Hematopoietic multipotent progenitor cell (in vitro differentiated cells): ENCODE measurements around the gene BHLHA9. TPM values are rescaled to one million over a fixed set of nuclear protein-coding genes. Genes with fewer than 3 reads are reported as not detected.

Experiments
- DNase-seq, 3 donors: peaks; one replicate each; pipeline ENCODE4 v3.0.0-alpha.2; 2011 to 2015; ENCODE audit warnings: low read depth in 2 of 3, low spot score in 2 of 3
- total RNA-seq: library from RNA; depleted of rRNA; stranded (reverse); fragments of >200 nt; gene quantifications from one replicate; pipeline ENCODE4 v1.2.3, GENCODE V29; 2012

Gene BHLHA9
- total RNA-seq, 1 donor, result not detected

DNA sequence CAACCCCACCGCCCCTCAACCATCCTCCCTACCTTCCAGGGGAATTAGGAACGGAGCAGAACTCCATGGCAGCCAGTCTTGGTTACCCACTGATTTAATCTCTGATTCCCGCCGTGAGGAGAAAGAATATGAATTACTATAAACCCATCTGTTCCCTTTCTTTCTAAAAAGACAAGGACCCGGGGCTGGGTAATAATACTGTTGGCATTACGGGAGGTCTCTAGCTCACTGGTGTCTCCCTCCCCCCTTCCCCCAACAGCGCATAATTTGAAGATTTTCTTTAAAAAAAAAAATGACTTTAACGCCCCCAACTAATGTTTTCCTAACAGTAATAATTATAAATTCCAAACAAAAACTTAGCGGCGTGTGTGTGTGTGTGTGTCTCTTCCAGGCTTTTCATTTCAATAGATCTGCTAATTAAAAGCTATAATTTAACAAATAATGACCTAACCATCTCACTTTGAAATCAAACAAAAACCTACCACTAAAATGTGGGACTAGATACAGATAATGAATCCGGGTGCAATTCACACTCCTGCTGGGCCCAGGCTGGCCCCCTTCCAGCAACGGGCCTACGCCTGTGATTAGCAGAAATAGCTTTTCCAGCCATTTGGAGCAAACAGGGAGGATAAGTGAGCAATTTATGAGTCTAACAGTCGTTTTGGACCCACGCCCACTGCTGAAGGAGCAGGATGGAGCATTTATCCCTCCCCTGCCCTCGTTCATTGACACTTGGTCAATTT lies 18.2 kb upstream of the BHLHA9 start:
- no peak for DNase-seq

DNA sequence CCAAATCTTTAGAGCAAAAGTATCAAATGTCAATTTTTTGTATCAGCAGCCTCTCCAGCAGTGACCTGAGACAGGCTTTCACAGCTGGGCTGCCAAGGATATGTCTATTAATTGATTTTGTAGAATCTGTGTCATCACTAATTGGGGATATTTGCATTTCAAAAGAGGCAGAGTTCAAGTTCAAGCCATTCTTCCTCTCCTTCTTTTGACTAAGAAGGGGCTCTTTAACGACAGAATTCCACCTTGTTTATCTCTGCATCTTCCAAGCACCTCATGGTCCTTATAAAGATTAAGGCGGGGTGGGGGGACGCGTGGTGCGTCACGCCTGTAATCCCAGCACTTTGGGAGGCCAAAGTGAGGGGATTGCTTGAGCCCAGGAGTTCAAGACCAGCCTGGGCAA lies 15.2 kb upstream of the BHLHA9 start:
- no peak for DNase-seq

DNA sequence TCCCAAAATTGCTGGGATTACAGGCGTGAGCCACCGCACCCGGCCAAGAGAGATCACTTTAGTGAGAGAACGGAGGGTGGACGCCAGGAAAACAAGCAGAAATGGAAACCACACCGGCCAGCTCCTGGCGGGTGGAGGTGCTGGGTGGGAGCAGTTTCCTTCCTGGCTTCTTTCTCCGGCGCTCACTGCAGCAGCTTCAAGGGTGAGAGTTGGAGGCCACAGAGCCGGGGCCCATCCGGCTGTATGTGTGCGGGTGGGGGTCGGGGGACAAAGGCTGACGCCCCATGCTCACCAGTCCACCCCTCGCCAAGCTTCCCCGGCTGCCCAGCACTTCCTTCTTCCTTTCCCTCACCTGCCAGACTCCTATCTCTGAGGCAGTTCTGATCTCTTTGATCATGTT lies 13.5 kb upstream of the BHLHA9 start:
- DNase-seq, result no peak

DNA sequence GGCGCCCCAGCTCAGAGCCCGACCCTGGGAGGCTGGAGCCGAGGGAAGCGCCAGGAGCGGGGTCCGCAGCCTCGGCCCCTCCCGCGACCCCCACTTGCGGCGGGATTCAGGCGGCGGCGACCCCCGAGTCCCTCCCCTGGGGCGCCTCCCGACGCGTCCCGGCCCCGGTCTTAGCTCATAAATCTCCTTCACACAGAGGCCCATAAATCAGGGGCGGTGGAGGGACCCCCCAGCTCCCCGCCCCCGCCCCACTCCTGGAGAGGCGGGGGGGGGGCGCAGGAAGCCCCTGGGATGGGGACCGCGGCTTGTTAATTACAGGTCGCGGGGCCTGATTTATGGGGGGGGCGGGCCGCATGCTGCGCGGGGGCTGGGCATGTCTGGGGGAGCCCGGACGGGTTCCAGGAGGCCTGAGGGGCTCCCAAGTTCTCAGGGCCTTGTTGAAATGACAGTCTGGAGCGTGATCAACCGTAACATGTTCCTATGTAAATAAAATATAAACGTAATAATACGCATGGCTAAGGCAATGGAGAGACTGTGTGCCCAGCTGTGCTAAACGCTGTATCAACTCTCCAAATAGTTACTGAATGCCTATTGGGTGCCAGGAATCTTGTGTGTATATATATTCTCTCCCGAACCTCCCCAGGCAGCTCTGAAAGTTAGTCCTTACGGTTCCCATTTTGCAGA lies 10.0 kb upstream of the BHLHA9 start:
- no peak for DNase-seq

DNA sequence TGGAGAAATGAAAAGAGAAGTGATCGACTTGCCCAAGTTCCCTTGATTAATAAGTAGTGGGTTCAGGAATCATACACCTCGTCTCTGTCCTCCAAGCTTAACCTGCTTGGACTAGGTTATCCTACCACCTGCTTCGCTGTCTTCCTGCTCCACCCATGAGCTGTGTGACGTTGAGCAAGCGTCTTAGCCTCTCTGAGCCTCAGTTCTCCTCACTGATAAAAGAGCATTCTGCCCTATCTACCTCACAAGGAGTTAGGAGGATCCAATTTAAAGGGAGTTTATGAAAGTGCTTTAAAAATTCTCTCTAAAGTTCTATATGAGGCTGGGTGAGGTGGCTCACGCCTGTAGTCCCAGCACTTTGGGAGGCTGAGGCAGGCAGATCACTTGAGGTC lies 9.5 kb upstream of the BHLHA9 start:
- DNase-seq, result no peak

DNA sequence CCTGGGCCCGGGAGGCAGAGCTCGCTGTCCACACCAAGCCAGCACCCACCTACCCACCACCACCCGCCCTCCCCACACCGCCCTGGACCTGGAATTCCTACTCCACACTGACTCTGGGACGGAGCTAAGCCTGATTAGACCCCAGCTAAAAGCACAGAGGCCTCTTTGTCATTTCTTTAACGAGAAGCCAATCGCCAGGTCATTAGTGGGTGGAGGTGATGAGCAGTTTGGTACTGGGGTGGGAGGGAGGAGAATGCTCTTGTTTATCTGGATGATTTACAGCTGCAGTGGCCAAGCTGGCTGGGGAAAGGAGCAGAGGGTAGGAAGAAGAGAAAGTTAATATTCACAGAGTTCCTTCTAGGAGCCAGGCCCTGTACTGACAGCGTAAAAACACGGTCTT lies 6.0 kb upstream of the BHLHA9 start:
- no peak for DNase-seq

DNA sequence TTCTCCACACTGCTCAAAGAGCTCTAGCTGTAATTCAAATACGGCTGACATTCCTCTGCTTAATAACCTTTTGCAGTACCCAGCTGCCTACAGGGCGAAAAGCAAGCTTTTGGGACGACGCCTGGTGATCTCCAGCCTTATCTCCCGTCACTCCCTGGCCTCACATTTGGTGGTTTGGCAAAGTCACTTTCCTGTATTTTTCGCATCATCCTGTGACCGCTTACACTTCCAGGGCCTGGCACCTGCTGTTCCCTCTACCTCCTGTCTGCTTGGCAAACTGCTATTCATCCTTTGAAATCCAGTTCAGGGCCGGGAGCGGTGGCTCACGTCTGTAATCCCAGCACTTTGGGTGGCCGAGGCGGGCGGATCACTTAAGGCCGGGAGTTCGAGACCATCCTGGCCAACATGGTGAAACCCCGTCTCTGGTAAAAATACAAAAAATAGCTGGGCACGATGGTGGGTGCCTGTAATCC lies 2.7 kb upstream of the BHLHA9 start:
- DNase-seq, result peak in 2 of 3 donors; percentile 37 to 38

DNA sequence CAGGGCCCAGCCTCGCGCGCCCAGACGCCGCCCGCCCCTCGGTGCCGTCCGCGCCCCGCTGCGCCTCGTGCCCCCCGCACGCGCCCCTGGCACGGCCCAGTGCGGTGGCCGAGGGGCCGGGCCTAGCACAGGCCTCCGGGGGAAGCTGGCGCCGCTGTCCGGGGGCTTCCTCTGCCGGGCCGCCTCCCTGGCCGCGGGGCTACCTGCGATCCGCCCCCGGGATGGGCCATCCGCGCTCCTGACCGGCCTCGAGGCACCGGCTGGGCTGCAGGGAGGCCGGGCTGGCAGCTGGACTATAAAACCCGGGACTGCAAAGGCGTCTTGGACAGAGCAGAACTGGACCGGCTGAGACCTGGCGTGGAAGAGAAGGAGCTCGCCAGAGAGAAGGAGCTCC lies 783 bp downstream of the BHLHA9 start:
- DNase-seq, result no peak

DNA sequence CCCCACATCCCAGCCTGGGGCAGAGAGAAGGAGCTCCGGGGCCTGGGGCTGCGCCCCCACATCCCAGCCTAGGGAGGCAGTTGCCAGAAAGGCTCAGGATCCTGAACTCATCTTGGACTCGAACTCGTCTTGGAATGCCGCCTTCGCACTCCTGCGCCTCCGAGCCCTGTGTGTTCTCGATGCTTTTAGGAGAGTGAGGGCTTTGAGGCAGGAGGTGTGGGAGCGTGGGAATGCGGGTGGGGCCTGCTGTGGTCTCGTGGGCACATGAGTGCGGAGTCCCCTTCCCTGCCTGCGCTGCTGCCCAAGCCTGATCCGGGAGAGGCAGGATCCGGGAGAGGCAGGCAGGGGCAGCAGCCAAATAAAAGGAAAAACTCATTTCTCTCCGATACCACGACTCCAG lies 1.2 kb downstream of the BHLHA9 start:
- DNase-seq, result no peak

DNA sequence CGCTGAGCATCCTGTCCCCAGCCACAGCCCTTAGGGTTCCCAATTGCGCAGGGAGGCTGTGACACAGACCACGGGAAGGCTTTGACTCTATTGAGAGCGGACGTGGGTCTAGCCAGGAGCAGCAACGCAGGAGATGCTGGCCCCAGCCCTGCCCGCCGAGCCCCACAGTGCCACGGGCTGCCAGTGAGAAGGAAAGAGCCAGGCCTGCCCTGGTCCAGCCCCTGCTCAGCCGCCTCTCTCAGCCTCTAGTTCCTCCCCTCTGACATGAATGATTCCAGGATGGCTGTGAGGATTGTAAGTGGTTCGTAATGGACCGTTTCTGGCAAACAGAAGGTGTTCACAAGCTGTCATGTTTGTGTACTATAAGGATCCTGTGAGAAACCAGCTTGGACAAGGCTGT lies 2.5 kb downstream of the BHLHA9 start:
- DNase-seq, result no peak

DNA sequence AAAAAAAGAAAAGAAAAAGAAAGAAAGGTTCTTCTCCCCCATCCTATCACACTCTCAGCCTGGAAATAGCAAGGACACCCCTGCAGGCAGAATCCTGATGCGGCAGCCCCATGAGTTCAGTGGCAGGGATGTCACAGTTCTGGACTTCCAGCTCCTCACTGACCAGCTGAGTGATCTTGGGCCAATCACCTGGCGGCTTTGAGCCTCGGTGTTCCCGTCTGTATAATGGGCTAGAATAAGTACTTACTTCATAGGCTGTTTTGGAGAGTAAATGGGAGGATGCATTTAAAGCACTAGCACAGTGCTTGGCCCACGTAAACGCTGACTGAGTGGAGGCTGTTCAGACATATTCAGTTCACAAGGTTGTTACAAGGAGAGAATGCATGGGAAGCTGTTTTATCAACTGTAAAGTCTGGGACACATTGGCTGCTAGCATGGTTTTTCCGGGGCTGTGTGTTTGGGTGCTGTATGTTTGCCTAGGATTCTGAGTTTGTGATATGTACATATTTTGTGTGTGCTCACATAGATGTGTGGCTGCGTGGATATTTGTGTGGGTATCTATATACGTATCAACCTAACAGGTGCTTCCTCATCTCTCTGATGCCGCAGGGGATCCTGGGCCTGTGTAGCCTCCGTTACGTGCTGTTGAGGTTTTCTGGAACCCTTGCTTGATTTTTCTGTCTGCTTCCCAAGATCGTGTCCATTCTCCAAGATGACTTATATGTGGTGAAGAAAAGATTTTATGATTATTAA lies 3.4 kb downstream of the BHLHA9 start:
- DNase-seq, result peak in 1 of 3 donors; percentile 60

DNA sequence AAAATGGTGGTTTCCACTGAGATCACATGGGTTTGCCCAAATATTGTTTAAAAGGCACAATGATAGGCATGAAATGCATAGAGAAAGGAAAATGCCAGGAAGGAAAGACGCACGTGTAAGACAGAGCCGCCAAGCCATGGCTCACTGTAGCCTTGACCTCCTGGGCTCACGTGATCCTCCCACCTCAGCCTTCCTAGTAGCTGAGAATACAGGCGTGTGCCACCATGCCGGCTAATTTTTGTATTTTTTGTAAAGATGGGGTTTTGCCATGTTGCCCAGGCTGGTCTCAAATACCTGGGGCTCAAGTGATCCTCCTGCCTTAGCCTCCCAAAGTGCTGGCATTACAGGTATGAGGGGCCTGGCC lies 4.0 kb downstream of the BHLHA9 start:
- DNase-seq, result no peak

DNA sequence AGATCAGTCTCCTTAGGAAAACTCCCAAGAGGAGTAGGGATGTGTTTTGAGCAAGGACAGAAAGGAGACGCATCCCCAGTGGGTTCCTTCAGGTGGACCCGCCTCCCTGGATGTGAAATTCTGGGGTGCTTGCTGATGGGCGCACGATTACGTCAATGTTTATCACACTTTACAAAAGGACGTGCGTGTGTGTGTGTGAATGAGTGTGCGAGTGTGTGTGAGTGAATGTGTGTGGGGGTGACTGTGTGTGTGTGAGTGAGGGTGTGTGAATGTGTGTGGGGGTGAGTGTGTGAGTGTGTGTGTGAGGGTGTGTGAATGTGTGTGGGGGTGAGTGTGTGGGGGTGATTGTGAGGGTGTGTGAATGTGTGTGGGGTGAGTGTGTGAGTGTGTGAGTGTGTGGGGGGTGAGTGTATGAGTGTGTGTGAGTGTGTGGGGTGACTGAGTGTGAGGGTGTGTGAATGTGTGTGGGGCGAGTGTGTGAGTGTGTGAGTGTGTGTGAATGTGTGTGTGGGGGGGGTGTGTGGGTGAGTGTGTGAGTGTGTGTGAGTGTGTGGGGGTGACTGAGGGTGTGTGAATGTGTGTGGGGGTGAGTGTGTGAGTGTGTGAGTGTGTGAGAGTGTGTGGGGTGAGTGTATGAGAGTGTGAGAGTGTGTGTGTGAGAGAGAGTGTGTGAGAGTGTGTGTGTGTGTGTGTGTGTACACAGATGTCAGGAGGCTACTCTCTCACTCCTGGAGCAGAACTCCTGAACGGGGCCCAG lies 5.1 kb downstream of the BHLHA9 start:
- no peak for DNase-seq

DNA sequence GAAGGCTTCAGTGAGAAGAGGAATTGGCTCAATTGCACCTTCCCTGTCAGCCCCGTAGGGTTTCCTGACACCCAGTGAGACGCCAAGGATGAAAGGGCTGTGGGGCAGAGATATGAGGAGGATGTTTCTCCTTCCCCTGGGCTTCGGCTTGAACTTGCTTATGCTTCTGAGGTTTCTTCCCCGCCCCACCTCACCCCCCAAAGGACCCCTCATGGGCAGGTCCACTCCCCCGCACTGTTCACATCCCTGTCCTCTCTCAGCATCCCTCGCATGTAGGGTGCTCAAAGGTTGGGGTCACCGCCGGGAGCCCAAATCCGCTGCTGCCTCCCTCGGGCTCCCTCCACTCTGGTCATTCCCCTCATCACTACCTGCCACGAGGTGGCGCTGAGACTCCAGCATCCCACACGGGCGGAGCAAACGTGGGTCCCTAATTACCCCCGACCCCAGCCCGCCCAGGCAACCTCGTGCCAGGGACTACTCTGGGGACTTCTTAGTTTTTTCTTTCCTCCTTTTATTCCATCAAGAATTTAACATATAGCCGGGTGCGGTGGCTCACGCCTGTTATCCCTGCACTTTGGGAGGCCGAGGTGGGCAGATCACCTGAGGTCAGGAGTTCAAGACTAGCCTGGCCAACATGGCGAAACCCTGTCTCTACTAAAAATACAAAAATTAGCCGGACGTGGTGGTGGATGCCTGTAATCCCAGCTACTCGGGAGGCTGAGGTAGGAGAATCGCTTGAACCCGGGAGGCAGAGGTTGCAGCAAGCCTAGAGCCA lies 5.9 kb downstream of the BHLHA9 start:
- DNase-seq, result peak; percentile 56 to 82 (median 69)

DNA sequence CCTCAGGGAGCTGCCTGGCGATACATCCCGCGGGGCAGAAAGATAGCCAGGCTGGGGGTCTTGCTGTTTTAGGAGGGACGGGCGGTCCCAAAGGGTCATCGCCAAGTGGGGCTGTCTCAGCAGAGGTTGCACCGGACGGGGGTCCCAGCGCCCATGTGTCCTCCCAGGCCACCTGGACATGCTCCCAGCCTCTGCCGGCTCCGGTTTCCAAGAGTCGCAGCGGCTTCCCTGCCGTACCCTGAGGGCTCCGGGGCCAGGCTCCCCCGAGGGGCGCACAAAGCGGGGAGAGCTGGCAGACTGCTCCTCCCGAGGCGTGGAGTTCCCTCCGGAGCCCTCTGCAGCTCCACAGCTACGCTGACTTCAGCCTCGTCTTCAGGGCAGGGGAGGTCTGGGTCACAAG lies 10.4 kb downstream of the BHLHA9 start:
- no peak for DNase-seq

DNA sequence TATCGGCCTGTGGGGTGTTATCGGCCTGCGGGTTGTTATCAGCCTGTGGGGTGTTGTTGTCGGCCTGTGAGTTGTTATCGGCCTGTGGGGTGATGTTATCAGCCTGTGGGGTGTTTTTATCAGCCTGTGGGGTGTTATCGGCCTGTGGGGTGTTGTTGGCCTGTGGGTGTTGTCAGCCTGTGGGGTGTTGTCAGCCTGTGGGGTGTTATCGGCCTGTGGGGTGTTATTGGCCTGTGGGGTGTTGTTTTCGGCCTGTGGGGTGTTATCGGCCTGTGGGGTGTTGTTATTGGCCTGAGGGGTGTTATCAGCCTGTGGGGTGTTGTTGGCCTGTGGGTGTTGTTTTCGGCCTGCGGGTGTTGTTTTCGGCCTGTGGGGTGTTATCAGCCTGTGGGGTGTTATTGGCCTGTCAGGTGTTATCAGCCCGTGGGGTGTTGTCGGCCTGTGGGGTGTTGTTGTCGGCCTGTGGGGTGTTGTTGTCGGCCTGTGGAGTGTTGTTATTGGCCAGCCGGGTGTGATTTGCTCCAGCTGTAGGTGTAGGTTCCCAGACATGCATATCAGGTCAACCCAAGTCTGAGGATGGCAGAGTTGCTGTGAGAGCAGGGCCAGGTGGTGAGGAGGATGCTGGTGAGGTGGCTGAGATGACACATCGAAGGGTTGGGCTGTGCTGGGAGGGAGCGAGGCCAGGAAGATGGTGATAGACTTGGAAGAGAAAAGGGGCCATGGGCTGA lies 16.3 kb downstream of the BHLHA9 start:
- no peak for DNase-seq

DNA sequence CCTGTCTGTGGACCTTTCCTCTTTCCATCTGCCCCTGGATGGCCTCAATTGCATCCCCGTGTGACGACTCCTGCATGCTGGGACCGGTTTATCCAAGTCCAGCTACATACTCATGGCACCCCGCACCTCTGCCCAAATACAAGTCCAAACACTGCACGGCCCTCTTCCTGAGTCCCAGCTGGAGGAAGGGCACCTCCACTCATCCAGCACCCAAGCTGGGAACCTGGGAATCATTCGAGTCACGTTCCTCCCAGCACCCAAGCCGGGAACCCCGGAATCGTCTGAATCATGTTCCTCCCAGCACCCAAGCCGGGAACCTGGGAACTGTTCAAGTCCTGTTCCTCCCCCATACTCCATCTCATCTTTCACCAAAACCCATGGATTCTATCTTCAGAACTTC lies 19.5 kb downstream of the BHLHA9 start:
- DNase-seq, result no peak

DNA sequence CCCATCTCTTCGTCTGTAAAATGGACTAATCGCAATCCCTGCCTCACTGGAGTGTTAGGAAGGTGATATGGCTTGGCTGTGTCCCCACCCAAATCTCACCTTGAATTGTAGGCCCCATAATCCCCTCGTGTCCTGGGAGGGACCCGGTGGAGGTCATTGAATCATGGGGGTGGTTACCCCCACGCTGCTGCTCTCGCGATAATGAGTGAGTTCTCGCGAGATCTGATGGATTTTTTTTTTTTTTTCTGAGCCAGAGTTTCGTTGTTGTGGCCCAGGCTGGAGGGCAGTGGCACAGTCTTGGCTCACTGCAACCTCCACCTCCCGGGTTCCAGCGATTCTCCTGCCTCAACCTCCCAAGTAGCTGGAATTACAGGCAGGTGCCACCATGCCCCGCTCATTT lies 20.4 kb downstream of the BHLHA9 start:
- DNase-seq, result no peak

DNA sequence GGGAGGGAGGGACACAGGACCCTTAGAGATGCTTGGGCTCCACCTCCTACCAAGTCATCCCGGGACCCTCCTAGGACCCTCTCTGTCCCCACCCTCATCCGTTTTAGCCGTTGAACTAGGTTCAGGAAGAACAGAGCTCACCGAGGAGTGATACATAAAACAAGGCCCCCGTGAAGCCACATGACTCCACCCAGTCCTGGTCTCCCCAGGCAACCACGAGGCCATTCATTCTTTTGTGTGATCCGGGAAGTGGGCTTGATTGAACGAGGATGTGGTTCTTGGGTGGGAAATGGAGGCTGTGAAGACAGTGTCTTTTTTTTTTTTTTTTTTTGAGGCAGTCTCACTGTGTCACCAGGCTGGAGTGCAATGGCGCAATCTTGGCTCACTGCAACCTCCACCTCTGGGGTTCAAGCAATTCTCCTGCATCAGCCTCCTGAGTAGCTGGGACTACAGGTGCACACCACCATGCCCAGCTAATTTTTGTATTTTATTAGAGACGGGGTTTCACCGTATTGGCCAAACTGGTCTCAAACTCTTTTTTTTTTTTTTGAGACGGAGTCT lies 24.0 kb downstream of the BHLHA9 start:
- peak; percentile 55 to 82 (median 57) for DNase-seq
